Endothelial cell of umbilical vein (primary cell): Measurements from ENCODE around the gene MIPEP. TPM values are rescaled to one million over a fixed set of nuclear protein-coding genes. Genes with fewer than 3 reads are reported as not detected.

ENCODE experiments used
- BruUV-seq: library from RNA; stranded (reverse); fragments of 400-500 nt; replicated peaks from 2 replicates; lab custom pipeline; 2021; lab: Mats Ljungman, UMichigan
- CTCF ChIA-PET: fragments of 300-600, 350-600 bp; sonication (Branson Sonifier 250); formaldehyde crosslinking; loops from one replicate; lab custom pipeline; 2021; ENCODE audit warnings: antibody characterized with exemption, inconsistent platforms; lab: Charles Lee
- POLR2A ChIA-PET: fragments of 300-600, 350-600 bp; sonication (Branson Sonifier 250); formaldehyde crosslinking; loops from one replicate; lab custom pipeline; 2021; ENCODE audit warnings: antibody characterized with exemption, inconsistent platforms; lab: Charles Lee
- DNase-seq: peaks from one replicate; pipeline ENCODE4 v3.0.0-alpha.2; 2011; ENCODE audit warnings: low read depth, low spot score
- FAIRE-seq: peaks from 2 replicates; lab custom pipeline; 2011; peaks lifted over from hg19 to GRCh38; lab: Jason Lieb, UNC
- H2AFZ ChIP-seq: 2 replicates; pipeline ENCODE4 v1.6.0; 2012; ENCODE audit warnings: low read depth, low read length, control low read depth, inconsistent platforms
- H3K27ac ChIP-seq: 2 replicates; pipeline ENCODE4 v1.5.1; 2011; ENCODE audit warnings: low read depth, mild to moderate bottlenecking, control low read depth, low read length, moderate library complexity; ENCODE audit not compliant: insufficient read depth
- H3K27me3 ChIP-seq, 2 experiments: 2 replicates each; pipeline versions ENCODE4 v1.6.0 to v1.6.1; 2011; ENCODE audit warnings: low read length in 2 of 2, mixed read lengths in 1 of 2; ENCODE audit not compliant: control insufficient read depth in 2 of 2, insufficient read depth in 2 of 2
- H3K36me3 ChIP-seq, 2 experiments: 2 replicates in 1 of 2; 3 replicates in 1 of 2; pipeline ENCODE4 v1.5.1; 2011; ENCODE audit warnings: low read length in 2 of 2, mild to moderate bottlenecking in 1 of 2, moderate library complexity in 1 of 2; ENCODE audit not compliant: control insufficient read depth in 2 of 2, insufficient read depth in 2 of 2; ENCODE audit errors: extremely low read depth in 1 of 2
- H3K4me1 ChIP-seq: 3 replicates; pipeline ENCODE4 v1.5.1; 2011; ENCODE audit warnings: mild to moderate bottlenecking, low read length; ENCODE audit not compliant: control insufficient read depth, insufficient read depth; ENCODE audit errors: extremely low read depth
- H3K4me2 ChIP-seq: 2 replicates; pipeline ENCODE4 v1.6.1; 2011; ENCODE audit warnings: low read length, control low read depth, mixed read lengths; ENCODE audit not compliant: insufficient read depth
- H3K4me3 ChIP-seq, 3 experiments: fragments of 200-600 bp in 1 of 3; sonication (generic), shearing (Covaris generic) in 1 of 3; replicated peaks in 1 of 3; 2 replicates each; pipeline ENCODE4 v1.5.1; 2011 to 2016; ENCODE audit warnings: control low read depth in 3 of 3, low read length in 3 of 3, mild to moderate bottlenecking in 2 of 3, inconsistent platforms in 1 of 3, low read depth in 1 of 3, moderate library complexity in 1 of 3; ENCODE audit not compliant: insufficient read depth in 1 of 3
- H3K79me2 ChIP-seq: 2 replicates; pipeline ENCODE4 v1.6.0; 2012; ENCODE audit warnings: low read length, inconsistent platforms; ENCODE audit not compliant: control insufficient read depth, insufficient read depth
- H3K9ac ChIP-seq: replicated peaks from 2 replicates; pipeline ENCODE3; 2011; ENCODE audit warnings: low read length, control low read depth; ENCODE audit not compliant: insufficient read depth; ENCODE audit errors: extremely low read depth
- H3K9me1 ChIP-seq: replicated peaks from 3 replicates; pipeline ENCODE4 v1.6.0; 2011; ENCODE audit warnings: mild to moderate bottlenecking, low read length; ENCODE audit not compliant: control insufficient read depth, insufficient read depth; ENCODE audit errors: extremely low read depth
- H3K9me3 ChIP-seq: replicated peaks from 2 replicates; pipeline ENCODE4 v1.5.1; 2012; ENCODE audit warnings: low read length, inconsistent platforms; ENCODE audit not compliant: control insufficient read depth, insufficient read depth
- H4K20me1 ChIP-seq: replicated peaks from 2 replicates; pipeline ENCODE3; 2011; ENCODE audit warnings: mild to moderate bottlenecking, low read length; ENCODE audit not compliant: control insufficient read depth, insufficient read depth; ENCODE audit errors: extremely low read depth
- GATA2 ChIP-seq: IDR thresholded peaks from 2 replicates; pipeline ENCODE4 v1.7.0; 2011; ENCODE audit warnings: low read depth, mild to moderate bottlenecking, moderate library complexity, mixed read lengths, low read length; ENCODE audit not compliant: insufficient read length, insufficient read depth
- POLR2A ChIP-seq: IDR thresholded peaks from 2 replicates; pipeline ENCODE4 v1.6.1; 2012; ENCODE audit warnings: low read depth, mild to moderate bottlenecking, control low read depth, low read length
- POLR2AphosphoS5 ChIP-seq: IDR thresholded peaks from 2 replicates; pipeline ENCODE4 v1.6.1; 2012; ENCODE audit warnings: low read depth, mild to moderate bottlenecking, control low read depth, low read length, moderate library complexity; ENCODE audit not compliant: insufficient read depth
- dilution Hi-C: fragments of 300-500 bp; cut with MboI; formaldehyde crosslinking; loops from one replicate; pipeline ENCODE4 v1.15.0; 2019; ENCODE audit warnings: low sequenced_read_pairs; ENCODE audit not compliant: extremely low pct_ligation_motif_present
- intact Hi-C: fragments of 100-400 bp; cut with micrococcal nuclease; formaldehyde crosslinking; loops from one replicate; pipeline ENCODE4 v1.10.0; 2022
- polyA plus RNA-seq, 4 experiments: library from polyadenylated mRNA; depleted of rRNA in 3 of 4; stranded (reverse) in 3 of 4; unstranded in 1 of 4; fragments of >200 nt; gene quantifications; 2 replicates each; pipeline versions ENCODE4 v1.2.1 to v1.2.3, GENCODE V29; 2011 to 2012; ENCODE audit warnings: missing spikeins in 1 of 4
- total RNA-seq: library from RNA; stranded (reverse); gene quantifications from 2 replicates; pipeline ENCODE4 v1.2.3, GENCODE V29; 2021
- TF ChIP-seq, protein P1 (sequence below), 2 donors: IDR thresholded peaks; 1 replicate in 1 of 2; 2 replicates in 1 of 2; pipeline ENCODE4 v1.5.1; 2011; ENCODE audit warnings: low read length in 2 of 2, mild to moderate bottlenecking in 2 of 2, moderate library complexity in 2 of 2, control low read depth in 1 of 2, inconsistent platforms in 1 of 2, low read depth in 1 of 2; ENCODE audit not compliant: insufficient read depth in 1 of 2; ENCODE audit errors: extremely low read depth in 1 of 2
- TF ChIP-seq, protein P2 (sequence below): IDR thresholded peaks from 2 replicates; pipeline ENCODE4 v1.6.1; 2011; ENCODE audit not compliant: insufficient read depth, insufficient read length

Gene MIPEP
- total and polyA plus RNA-seq, 2 donors (not counting 3 experiments of a cell fraction or from before 2014, with no cell fraction given) = 12.4 to 19.2 TPM

DNA sequence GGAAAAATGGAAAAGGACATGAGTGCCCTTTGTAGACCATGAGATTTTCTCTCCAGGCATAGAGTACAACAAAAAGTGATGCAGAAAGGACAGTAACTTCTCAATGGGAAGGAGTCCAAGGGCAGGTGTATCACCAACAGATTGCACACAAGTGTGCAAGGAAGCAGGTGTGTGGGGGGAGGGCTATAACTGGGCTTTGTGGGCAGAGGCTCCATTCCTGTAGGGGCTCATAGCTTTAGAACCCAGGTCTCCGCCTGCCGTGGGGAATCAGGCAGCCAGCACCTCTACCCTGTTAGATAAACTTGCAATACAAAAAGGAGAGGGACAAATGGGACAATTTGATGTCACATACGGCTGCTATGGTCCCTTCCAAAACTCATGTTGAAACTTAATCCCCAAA is 119.8 kb downstream of the MIPEP start:
- no peaks in the 10 kb centered on the region for H3K9me3 ChIP-seq
- no peak overlapping the region for H3K9ac ChIP-seq
- POLR2A ChIA-PET = no interaction called here
- H3K4me2 ChIP-seq = no peak overlapping the region
- H3K27ac ChIP-seq = no peak overlapping the region
- H3K4me1 ChIP-seq = no peaks in the 10 kb centered on the region
- no peak overlapping the region for H2AFZ ChIP-seq
- no peaks in the 10 kb centered on the region for H3K36me3 ChIP-seq
- H3K79me2 ChIP-seq = no peaks in the 10 kb centered on the region
- dilution Hi-C loops = no loop called here
- DNase-seq = no peak
- no peak for FAIRE-seq
- no peaks in the 10 kb centered on the region for H3K27me3 ChIP-seq
- CTCF ChIA-PET = no interaction called here
- H3K9me1 ChIP-seq = no peaks in the 10 kb centered on the region
- no TSS peak for BruUV-seq
- H3K4me3 ChIP-seq = no peak overlapping the region
- TF ChIP-seq POLR2A (no peak), POLR2AphosphoS5 (no peak)
- intact Hi-C loops = no loop called here
- no peaks in the 10 kb centered on the region for H4K20me1 ChIP-seq

DNA sequence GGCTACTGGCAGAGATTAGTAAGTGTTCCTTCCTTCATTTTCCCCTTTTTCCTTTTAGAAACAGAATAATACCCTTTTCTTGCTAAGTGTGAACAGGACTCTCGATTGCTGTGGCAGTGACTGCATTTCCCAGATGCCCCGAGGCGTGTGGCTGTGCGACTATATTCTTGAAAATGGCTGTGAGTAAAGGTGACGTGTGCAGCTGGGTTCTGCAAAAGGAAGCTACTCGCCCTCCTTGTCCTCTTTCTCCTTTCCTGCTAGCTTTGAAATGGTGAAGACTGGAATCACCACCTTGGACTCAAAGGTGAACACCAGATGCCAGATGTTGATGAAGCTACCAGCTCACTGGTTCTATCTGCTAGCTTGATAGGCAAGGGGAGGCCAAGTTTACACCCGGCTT is 121.4 kb downstream of the MIPEP start:
- H3K4me3 ChIP-seq = no peak overlapping the region
- no peak for DNase-seq
- TF ChIP-seq GATA2 = no peak
- TF ChIP-seq POLR2A = no peak
- TF ChIP-seq, protein P1, sequence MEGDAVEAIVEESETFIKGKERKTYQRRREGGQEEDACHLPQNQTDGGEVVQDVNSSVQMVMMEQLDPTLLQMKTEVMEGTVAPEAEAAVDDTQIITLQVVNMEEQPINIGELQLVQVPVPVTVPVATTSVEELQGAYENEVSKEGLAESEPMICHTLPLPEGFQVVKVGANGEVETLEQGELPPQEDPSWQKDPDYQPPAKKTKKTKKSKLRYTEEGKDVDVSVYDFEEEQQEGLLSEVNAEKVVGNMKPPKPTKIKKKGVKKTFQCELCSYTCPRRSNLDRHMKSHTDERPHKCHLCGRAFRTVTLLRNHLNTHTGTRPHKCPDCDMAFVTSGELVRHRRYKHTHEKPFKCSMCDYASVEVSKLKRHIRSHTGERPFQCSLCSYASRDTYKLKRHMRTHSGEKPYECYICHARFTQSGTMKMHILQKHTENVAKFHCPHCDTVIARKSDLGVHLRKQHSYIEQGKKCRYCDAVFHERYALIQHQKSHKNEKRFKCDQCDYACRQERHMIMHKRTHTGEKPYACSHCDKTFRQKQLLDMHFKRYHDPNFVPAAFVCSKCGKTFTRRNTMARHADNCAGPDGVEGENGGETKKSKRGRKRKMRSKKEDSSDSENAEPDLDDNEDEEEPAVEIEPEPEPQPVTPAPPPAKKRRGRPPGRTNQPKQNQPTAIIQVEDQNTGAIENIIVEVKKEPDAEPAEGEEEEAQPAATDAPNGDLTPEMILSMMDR (IDR thresholded peaks at IDR 0.05; ENCODE audit: extremely low read depth in 1 of 2, insufficient read depth in 1 of 2, low read depth in 1 of 2, low read length in 2 of 2) = no peak
- TF ChIP-seq, protein P2, sequence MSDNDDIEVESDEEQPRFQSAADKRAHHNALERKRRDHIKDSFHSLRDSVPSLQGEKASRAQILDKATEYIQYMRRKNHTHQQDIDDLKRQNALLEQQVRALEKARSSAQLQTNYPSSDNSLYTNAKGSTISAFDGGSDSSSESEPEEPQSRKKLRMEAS = no peak
- no peaks in the 10 kb centered on the region for H3K79me2 ChIP-seq
- BruUV-seq = no TSS peak
- H3K27ac ChIP-seq = no peak overlapping the region
- no peak for FAIRE-seq
- no peak overlapping the region for H2AFZ ChIP-seq
- H4K20me1 ChIP-seq = no peaks in the 10 kb centered on the region
- dilution Hi-C loops = no loop called here
- H3K9ac ChIP-seq = no peak overlapping the region
- ChIA-PET CTCF (interaction anchor here (0.8 kb wide), 1 partner anchor 193 kb away, joined by 3 read pairs; no protein-coding TSS in a partner anchor), POLR2A (no interaction called here)
- no peaks in the 10 kb centered on the region for H3K4me1 ChIP-seq
- no peaks in the 10 kb centered on the region for H3K36me3 ChIP-seq
- no peaks in the 10 kb centered on the region for H3K9me1 ChIP-seq
- no peak overlapping the region for H3K4me2 ChIP-seq
- intact Hi-C loops = no loop called here
- no peaks in the 10 kb centered on the region for H3K9me3 ChIP-seq
- H3K27me3 ChIP-seq = no peaks in the 10 kb centered on the region
